Stomach (tissue), 4 donors: ENCODE measurements around the gene MNAT1.

Experiments
- CTCF ChIP-seq, 7 experiments: fragments of 450-650 bp in 4 of 7; fragments of 200-600 bp in 3 of 7; sonication (generic) in 3 of 7; IDR thresholded peaks; one replicate each; pipeline ENCODE4 v1.5.1; 2016 to 2019; ENCODE audit warnings: antibody characterized with exemption in 7 of 7, control low read depth in 2 of 7, mild to moderate bottlenecking in 1 of 7
- EP300 ChIP-seq: sonication (generic); formaldehyde crosslinking; IDR thresholded peaks from one replicate; pipeline ENCODE4 v1.6.1; 2017; ENCODE audit warnings: antibody characterized with exemption
- POLR2A ChIP-seq, 4 donors: fragments of 450-650 bp; IDR thresholded peaks; one replicate each; pipeline ENCODE4 v1.6.1; 2016; ENCODE audit warnings: antibody characterized with exemption in 4 of 4, control low read depth in 2 of 4, mild to moderate bottlenecking in 1 of 4, moderate library complexity in 1 of 4
- POLR2AphosphoS5 ChIP-seq, 3 donors: sonication (generic); formaldehyde crosslinking; IDR thresholded peaks; one replicate each; pipeline ENCODE4 v1.6.1; 2016; ENCODE audit warnings: antibody characterized with exemption in 3 of 3

GRCh38 chr14:60893911-60894310, 159.3 kb downstream of the MNAT1 start:
- TF ChIP-seq POLR2AphosphoS5 (IDR thresholded peaks at IDR 0.05) (no peak), POLR2A (IDR thresholded peaks at IDR 0.05) (no peak), EP300 (no peak), CTCF (IDR thresholded peaks at IDR 0.05) (no peak)
